HL-60 (cell line): ENCODE results near the gene CMTM8.

ENCODE experiments used
- DNase-seq, 2 experiments: peaks; one replicate each; pipeline ENCODE4 v3.0.0-alpha.2; 2010 to 2020; ENCODE audit warnings: low read depth in 1 of 2, low spot score in 1 of 2
- H3K27ac ChIP-seq: fragments of 250-450 bp; sonication (Bioruptor Pico); replicated peaks from 2 replicates; pipeline ENCODE4 v1.5.1; 2020; ENCODE audit warnings: mild to moderate bottlenecking, moderate library complexity
- H3K27me3 ChIP-seq: fragments of 250-450 bp; sonication (Bioruptor Pico); 2 replicates; pipeline ENCODE4 v1.5.1; 2021; ENCODE audit warnings: mild to moderate bottlenecking, moderate library complexity; ENCODE audit not compliant: insufficient read depth, poor library complexity, severe bottlenecking
- H3K4me3 ChIP-seq: replicated peaks from 2 replicates; pipeline ENCODE4 v1.5.1; 2011; ENCODE audit warnings: mild to moderate bottlenecking, control low read depth, low read length; ENCODE audit not compliant: insufficient read depth
- CTCF ChIP-seq: IDR thresholded peaks from one replicate; pipeline ENCODE4 v1.5.1; 2011; ENCODE audit warnings: low read length, control low read depth, inconsistent platforms; ENCODE audit not compliant: insufficient read depth
- GABPA ChIP-seq: IDR thresholded peaks from 2 replicates; pipeline ENCODE4 v1.6.1; 2012; ENCODE audit warnings: low read depth
- POLR2AphosphoS5 ChIP-seq: IDR thresholded peaks from 2 replicates; pipeline ENCODE4 v1.6.1; 2012; ENCODE audit warnings: low read depth
- REST ChIP-seq: IDR thresholded peaks from 2 replicates; pipeline ENCODE4 v1.6.1; 2012; ENCODE audit warnings: low read depth; ENCODE audit not compliant: insufficient replicate concordance
- SPI1 ChIP-seq: IDR thresholded peaks from 2 replicates; pipeline ENCODE4 v1.6.1; 2012; ENCODE audit warnings: low read depth, mild to moderate bottlenecking, borderline replicate concordance

CMTM8 gene

GRCh38 chr3:32347343-32348125 is 109.1 kb downstream of the CMTM8 start:
- TF ChIP-seq CTCF (no peak), REST (no peak), GABPA (no peak), POLR2AphosphoS5 (no peak)
- no peaks in the 10 kb centered on the region for H3K27me3 ChIP-seq
- no peak overlapping the region for H3K4me3 ChIP-seq
- H3K27ac ChIP-seq: no peak overlapping the region
- DNase-seq: no peak

- TF ChIP-seq REST (no peak), CTCF (no peak), POLR2AphosphoS5 (no peak), GABPA (no peak), SPI1 (no peak)
- Histone ChIP-seq H3K27me3 (no peaks in the 10 kb centered on the region), H3K27ac (no peak overlapping the region), H3K4me3 (no peak overlapping the region)
- DNase-seq: no peak
These were observed 110.7 kb downstream of the CMTM8 start for GRCh38 chr3:32349184-32349583.

- DNase-seq: no peak
- H3K27ac ChIP-seq: no peak overlapping the region
- H3K27me3 ChIP-seq: no peaks in the 10 kb centered on the region
- TF ChIP-seq REST (no peak), CTCF (no peak), POLR2AphosphoS5 (no peak), GABPA (no peak), SPI1 (no peak; the same call in 1 of the 2 replicates)
- H3K4me3 ChIP-seq: no peak overlapping the region
These were observed 114.1 kb downstream of the CMTM8 start for GRCh38 chr3:32352563-32352962.
